ENCODE measurements around the gene HOOK2.

Gene HOOK2

GRCh38 chr19:12789098-12789903 lies 13.9 kb upstream of the HOOK2 start:
- H3K4me3 ChIP-seq (ENCODE audit: low read length): peak overlapping the region; percentile 51; the same call in 1 of the 2 replicates
- no peak for TF ChIP-seq ZNF274 (IDR thresholded peaks at IDR 0.05; ENCODE audit: low read depth, low read length)

- peak overlapping the region; percentile 51; the same call in 1 of the 2 replicates for H3K4me3 ChIP-seq (ENCODE audit: low read length)
- no peak for TF ChIP-seq ZNF274 (IDR thresholded peaks at IDR 0.05; ENCODE audit: low read depth, low read length)
Observed at GRCh38 chr19:12788682-12789097, 13.3 kb upstream of the HOOK2 start.

DNA sequence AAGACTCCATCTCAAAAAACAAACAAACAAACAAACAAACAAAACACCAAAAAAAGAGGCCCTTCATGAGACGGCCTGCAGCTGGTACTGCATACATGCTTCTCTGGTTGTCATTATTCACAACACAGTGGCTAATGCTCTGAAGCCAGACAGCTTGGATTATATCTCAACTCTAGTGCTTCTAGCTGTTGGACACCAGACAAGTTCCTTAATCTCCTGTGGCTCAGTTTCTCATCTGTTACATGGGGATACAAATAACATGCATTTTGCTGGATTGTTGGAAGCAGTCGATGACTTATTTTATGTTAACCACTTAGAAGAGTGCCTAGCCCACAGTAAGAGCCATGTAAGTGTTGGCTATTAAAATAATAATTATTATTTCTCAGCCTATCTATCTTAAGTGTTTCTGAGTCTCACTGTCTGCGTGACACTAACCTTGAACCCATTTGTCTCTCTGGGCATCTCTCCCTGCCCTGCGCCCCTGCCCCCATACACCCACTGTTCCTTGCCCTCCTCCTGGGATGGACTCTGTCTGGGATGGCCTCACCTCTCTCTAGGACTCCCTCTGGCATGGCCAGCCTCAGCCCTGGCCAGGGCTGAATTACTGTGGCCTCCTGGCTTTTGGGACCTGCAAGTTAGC lies 12.8 kb upstream of the HOOK2 start:
- TF ChIP-seq ZNF274 (IDR thresholded peaks at IDR 0.05; ENCODE audit: low read depth, low read length): no peak
- peak overlapping the region; percentile 51; the same call in 1 of the 2 replicates for H3K4me3 ChIP-seq (ENCODE audit: low read length)

- no peak for TF ChIP-seq ZNF274 (IDR thresholded peaks at IDR 0.05; ENCODE audit: low read depth, low read length)
- no peak overlapping the region for H3K4me3 ChIP-seq (ENCODE audit: low read length)
Observed at GRCh38 chr19:12787458-12787857, 12.1 kb upstream of the HOOK2 start.

DNA sequence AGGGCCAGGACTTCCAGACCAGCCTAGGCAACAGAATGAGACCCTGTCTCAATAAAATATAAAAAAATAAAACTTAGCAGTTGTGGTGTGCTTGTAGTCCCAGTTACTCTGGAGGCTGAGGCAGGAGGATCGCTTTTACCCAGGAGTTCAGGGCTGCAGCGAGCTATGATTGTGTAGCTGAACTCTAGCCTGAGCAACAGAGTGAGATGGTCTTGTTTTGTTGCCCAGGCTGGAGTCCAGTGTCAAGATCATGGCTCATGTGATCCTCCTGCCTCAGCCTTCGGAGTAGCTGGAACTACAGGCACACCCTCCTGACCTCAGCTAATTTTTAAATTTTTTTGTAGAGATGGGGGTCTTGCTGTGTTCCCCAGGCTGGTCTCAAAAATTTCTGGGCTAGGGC lies 11.6 kb upstream of the HOOK2 start:
- no peak for TF ChIP-seq ZNF274 (IDR thresholded peaks at IDR 0.05; ENCODE audit: low read depth, low read length)
- H3K4me3 ChIP-seq (ENCODE audit: low read length): no peak overlapping the region

GRCh38 chr19:12786141-12786870 lies 11.0 kb upstream of the HOOK2 start:
- TF ChIP-seq ZNF274 (IDR thresholded peaks at IDR 0.05; ENCODE audit: low read depth, low read length): no peak

GRCh38 chr19:12785431-12786031 lies 10.2 kb upstream of the HOOK2 start:
- no peak for TF ChIP-seq ZNF274 (IDR thresholded peaks at IDR 0.05; ENCODE audit: low read depth, low read length)
- no peak overlapping the region for H3K4me3 ChIP-seq (ENCODE audit: low read length)

More at GRCh38 chr19:12786141-12786870, 11.0 kb upstream of the HOOK2 start:
- no peak overlapping the region for H3K4me3 ChIP-seq (ENCODE audit: low read length)

- TF ChIP-seq ZNF274 (IDR thresholded peaks at IDR 0.05; ENCODE audit: low read depth, low read length): no peak
- H3K4me3 ChIP-seq (ENCODE audit: low read length): no peak overlapping the region
Observed at GRCh38 chr19:12784871-12785430, 9.6 kb upstream of the HOOK2 start.

GRCh38 chr19:12784394-12784870 lies 9.1 kb upstream of the HOOK2 start:
- no peak for TF ChIP-seq ZNF274 (IDR thresholded peaks at IDR 0.05; ENCODE audit: low read depth, low read length)
- H3K4me3 ChIP-seq (ENCODE audit: low read length): no peak overlapping the region

DNA sequence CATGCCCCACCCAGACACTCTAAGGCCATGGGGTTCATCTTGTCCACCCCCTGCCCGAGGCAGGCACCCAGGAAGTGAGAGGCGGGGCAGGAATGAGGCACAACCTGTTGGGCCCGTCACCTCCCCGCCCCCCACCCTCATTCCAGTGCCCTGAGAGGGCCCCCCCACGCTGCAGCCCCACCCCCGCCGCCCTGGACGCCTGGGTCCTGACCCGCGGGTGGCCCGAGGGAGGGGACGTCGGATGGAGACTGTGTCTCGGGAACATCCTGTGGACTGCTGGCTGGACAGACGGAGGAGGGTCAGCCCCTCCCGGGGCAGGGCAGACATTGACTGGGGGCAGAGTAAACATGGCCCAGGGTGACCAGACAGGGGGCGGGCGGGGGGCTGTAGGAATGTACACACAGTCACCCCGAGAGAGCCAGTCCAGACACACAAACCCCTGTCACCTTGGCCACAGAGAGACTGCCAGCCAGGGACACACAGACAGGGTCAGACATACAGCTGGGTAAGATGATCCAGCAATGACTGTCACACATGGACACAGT lies 8.6 kb upstream of the HOOK2 start:
- no peak for TF ChIP-seq ZNF274 (IDR thresholded peaks at IDR 0.05; ENCODE audit: low read depth, low read length)

DNA sequence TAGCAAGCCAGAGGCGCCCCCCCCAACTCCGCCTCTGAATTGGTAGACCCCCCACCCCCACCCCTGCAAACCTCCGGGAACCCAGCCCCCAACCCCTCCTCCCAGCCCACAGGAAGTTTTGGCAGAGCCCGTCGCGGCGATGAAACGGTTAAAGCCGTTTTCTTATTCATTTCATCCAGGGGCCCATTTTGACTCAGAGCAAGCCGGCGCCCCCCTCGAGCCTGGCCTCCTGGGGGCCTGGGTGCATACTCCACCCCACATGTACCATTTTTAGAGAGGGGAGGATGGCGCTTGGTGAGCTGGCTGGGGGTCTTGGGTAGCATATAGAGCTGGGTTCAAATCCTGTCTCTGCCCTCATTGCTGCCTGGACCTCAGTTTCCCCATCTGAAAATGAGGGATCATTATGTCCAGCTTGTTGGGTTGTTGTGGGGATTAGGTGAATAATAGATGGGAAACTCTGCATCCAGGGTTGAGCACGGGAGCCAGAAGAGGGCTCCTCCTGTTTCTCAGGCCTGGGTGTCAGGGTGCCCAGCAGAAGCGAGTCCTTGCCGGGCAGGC lies 8.0 kb upstream of the HOOK2 start:
- no peak for TF ChIP-seq ZNF274 (IDR thresholded peaks at IDR 0.05; ENCODE audit: low read depth, low read length)
- no peak overlapping the region; the same call in 1 of the 2 replicates for H3K4me3 ChIP-seq (ENCODE audit: low read length)

More for the DNA sequence above, 8.6 kb upstream of the HOOK2 start:
- H3K4me3 ChIP-seq (ENCODE audit: low read length): no peak overlapping the region

- TF ChIP-seq ZNF274 (IDR thresholded peaks at IDR 0.05; ENCODE audit: low read depth, low read length): no peak
- H3K4me3 ChIP-seq (ENCODE audit: low read length): peak overlapping the region; percentile 57; the same call in 1 of the 2 replicates
Observed at GRCh38 chr19:12782424-12783290, 7.3 kb upstream of the HOOK2 start.

Measured in GM08714 (cell line).